ENCODE measurements around the gene GINM1.

GRCh38 chr6:149608381-149608982 lies 42.3 kb downstream of the GINM1 start:
- TF ChIP-seq CTCF (IDR thresholded peaks at IDR 0.05) (no peak), POLR2A (IDR thresholded peaks at IDR 0.05) (no peak), POLR2AphosphoS5 (IDR thresholded peaks at IDR 0.05; ENCODE audit: insufficient read depth in 1 of 2, low read depth in 1 of 2) (no peak)

Data from vagina (tissue), 2 donors.